ENCODE measurements around the gene NPPA.

The NPPA gene

DNA sequence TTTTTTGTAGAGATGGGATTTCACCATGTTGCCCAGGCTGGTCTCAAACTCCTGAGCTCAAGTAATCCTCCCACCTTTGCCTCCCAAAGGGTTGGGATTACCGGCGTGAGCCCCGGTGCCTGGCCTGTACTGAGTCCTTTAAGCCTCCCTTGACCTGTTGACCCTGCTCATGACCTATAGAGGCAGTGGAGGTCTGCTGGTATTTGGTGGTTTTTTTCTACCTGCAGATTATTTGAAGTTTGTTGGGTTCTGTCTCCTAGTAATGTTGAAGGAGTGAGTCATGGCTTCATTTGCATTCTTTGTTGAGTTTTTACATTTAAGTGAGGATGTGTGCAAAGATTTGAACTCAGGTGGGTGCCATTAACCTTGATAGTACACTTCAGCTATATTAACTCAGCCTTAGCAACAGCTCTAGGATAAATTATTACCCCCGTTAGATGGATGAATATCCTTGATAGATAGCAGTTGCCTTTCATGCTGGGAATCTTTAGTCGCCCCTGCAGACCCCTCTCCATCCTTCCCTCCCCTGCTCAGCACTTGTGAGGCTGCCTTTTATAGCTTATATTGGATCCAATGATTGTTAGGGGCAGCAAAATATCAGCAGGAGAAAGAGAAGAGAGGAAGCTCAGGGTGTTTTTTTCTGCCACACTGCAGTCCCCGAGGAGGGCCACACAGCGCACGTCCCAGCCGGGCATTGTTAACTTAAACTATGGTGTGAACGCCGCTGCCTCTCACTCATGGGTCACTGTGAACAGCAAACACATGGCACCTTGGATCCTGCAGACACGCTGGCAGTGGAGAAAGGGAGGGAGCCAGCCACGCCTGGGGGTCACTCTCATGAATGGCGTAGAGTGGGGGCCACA, 26.0 kb upstream of the NPPA start:
- no peak for DNase-seq

- DNase-seq: no peak
These were observed 25.0 kb upstream of the NPPA start for GRCh38 chr1:11872545-11872944.

GRCh38 chr1:11869650-11870207, 22.1 kb upstream of the NPPA start:
- DNase-seq: no peak

GRCh38 chr1:11869104-11869503, 21.5 kb upstream of the NPPA start:
- no peak for DNase-seq

DNA sequence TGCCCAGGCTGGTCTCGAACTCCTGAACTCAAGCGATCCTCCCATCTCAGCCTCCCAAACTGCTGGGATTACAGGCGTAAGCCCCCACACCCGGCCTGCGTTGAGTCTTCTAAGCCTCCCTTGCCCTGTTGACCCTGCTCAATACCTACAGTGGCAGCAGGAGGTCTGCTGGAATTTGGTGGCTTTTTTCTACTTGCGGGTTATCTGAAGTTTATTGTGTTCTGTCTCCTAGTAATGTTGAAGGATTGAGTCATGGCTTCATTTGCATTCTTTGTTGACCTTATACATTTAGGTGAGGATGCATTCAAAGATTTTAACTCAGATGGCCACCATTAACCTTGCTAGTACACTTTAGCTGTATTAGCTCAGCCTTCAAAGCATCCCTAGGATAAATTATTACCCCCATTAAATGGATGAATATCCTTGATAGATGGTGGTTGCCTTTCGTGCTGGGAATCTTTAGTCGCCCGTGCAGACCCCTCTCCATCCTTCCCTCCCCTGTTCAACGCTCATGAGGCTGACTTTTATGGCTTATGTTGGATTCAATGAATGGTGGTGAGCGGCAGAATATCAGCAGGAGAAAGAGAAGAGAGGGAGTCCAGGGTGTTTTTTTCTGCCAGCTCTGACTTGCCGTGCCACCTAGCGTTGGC, 20.9 kb upstream of the NPPA start:
- DNase-seq: no peak

- DNase-seq: no peak
These were observed 15.3 kb upstream of the NPPA start for GRCh38 chr1:11862890-11863289.

DNA sequence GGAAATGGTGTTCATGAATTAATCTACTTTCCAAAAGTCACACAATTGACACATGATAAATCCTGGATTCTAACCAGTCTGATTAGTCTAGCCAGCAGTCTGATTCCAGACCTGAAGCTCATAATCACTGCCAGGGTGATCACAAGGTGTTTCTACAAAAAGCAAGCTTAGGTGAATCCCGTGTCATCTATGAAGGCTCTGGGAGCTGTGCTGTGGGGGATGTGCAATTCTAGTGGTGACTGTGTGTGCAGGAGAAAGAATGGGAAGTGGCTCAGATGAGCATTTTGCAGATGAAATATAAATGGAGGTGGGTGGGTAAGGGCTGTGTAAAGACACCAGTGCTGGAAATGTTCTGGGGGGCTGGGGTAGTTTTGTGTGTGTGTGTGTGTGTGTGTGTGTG, 13.0 kb upstream of the NPPA start:
- no peak for DNase-seq

DNA sequence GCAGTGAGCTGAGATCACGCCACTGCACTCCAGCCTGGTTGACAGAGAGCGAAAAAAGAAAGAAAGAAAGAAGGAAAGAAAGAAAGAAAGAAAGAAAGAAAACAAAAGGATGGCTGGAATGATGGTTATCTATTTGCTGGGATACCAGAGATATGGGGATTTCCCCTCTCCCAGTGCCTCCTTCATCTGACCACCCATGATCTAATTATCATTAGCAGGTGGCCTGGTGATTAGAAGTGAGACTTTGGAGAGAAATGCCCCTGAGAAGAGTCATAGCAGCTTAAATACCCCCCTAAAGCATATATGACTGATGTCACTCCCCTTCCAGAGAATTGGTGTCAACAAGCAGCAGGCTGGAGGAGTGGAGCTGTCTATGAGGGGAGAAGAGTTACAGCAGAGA, 12.5 kb upstream of the NPPA start:
- DNase-seq: no peak

DNA sequence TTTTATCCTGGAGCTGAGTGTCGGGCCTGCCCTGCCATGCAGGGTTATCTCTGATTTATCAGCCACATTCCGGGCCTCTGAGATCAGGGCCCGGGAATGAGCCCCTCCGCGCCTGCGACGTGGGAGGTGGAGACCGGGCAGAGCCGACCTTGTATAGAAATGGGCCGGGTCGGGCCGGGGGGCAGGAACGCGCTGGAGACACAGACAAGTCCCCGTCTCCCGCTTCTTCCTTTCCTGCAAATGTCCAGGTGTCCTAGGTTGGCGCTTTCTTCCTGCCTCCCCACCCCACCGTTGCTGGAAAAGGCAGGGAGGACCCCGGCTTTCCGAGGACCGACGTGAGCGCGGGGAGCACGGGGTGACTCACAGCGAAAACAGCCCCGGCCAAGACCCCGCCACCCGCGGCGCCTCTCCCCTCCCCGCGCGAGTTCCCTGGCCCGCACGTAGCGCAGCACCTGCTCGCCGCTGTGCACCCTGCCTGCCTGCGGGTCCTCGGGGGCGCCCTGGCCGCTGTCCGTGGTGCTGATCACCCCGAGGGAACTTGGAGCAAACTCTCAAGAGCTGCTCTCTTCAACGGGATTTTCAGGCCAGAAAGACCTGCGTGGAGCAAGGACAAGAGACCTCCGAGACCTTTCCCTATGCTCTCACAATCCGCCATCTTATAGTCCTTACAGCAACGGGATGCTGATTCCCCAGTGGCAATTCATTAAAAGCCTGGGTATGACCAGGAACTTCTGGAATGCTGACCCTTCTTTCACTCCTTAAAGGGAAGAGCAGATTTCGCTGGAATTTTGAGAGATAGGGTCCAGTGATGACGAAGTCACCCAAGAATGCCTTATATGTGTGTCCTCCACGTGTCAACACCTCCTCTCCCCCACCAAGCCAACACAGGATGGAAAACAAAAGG, 11.6 kb upstream of the NPPA start:
- DNase-seq: peak; percentile 55

DNA sequence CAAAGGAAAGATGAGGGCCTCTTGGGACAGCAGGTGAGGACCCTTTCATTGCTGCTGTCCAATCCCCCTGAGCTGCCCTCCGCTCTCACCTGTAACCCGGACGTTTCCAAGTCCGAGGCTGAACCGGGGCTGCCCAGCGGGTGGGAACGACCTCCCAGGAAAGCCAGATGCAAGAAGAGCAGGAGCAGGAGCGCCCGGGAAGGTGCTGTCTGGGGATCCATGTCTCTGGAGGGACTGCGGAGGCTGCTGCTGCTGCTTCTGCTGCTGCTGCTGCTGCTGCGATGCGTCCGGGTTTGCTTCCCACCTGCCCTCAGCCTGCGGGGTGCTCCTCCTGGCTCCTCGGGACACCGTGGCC, 11.0 kb upstream of the NPPA start, which contains the start of gene NPPB:
Gene NPPB (minus strand): TSS at position 333 of the 355 bp plus-strand sequence. CDS start 112 bp downstream, at position 221.
- no peak for DNase-seq

DNA sequence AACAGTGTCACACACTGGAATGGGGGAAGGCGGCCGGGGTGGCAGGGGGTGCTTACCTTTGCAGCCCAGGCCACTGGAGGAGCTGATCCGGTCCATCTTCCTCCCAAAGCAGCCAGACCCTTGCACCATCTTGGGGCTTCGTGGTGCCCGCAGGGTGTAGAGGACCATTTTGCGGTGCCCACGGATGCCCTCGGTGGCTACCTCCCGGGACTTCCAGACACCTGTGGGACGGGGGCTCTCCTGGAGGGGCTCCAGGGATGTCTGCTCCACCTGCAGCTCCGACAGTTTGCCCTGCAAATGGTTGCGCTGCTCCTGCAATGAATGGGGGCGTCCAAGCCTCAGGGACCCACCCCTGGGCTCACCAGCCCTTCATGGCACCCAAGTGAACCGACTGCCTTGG, 10.6 kb upstream of the NPPA start:
- DNase-seq: no peak

- no peak for DNase-seq
These were observed 9.7 kb upstream of the NPPA start for GRCh38 chr1:11857164-11857851.

GRCh38 chr1:11856698-11857097, 9.1 kb upstream of the NPPA start:
- no peak for DNase-seq

GRCh38 chr1:11855430-11855829, 7.8 kb upstream of the NPPA start:
- no peak for DNase-seq

DNA sequence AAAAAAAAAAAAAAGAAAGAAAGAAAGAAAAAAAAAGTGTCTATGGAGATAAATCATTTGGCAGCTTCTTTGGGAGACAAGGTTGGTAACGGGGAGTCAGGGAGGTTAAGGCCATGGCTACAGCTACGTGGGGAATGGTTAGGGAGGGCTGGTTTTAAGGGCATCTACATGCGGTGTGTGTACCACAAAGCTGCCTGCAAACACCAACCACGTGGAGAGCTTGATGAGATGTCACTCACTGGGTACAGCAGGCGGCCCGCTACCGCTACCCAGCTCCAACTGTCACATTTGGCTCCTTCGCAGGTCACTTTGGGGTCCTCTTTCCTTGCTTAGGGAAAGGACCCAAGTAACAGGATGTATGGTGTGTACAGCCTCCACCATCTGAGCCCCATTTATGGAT, 6.9 kb upstream of the NPPA start:
- no peak for DNase-seq

DNA sequence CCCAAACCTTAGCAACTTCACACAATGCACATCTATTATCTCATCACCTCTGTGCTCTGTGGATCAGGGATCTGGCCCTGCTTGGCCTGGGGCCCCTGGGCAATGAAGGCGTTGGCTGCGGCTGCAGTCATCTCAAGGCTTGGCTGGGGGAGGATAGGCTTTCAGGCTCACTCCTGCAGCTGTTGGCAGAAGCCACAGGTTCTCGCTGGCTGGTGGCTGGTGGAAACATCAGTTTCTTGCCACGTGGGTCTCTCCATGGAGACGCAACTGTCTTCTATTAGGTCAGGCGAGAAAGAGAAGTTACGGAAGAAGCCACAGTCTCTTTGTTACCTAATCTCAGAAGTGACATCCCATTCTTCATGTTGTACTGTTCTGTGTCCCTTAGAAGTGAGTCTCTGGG, 3.6 kb upstream of the NPPA start:
- no peak for DNase-seq

DNA sequence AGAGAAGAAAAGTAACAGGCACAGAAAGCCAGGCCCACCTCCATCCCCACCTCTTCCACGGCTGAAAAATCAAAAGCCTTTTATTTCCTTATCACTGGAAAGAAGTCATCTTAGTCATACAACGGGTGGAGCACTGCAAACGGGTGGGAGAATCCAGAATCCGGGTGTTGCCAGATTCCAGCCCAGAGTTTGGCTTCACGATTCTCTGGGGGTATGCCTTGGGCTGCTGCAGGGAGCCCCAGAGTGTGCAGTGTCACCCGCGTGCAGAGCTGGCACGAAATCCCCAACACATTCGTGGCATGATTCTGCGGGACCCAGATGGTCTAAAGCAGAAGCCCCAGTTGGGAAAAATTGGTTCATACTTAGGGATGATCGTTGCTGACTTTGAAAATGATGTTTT, 2.6 kb upstream of the NPPA start:
- no peak for DNase-seq

DNA sequence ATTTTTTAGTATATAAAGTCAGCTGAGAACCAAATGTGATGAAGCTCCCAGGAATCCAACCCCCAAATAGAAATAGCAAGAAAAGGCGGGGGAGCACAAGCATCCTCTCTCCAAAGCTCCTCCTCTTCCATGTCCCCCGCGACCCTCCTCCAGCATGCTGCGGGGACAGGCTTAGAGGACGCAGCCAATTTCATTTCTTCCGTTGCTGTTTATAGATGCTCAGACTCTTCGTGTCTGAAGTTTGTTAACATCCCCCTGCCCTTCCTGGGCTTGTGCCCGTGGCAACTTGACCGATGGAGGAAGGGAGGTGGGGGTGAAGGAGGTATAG, 754 bp upstream of the NPPA start:
- DNase-seq: no peak

DNA sequence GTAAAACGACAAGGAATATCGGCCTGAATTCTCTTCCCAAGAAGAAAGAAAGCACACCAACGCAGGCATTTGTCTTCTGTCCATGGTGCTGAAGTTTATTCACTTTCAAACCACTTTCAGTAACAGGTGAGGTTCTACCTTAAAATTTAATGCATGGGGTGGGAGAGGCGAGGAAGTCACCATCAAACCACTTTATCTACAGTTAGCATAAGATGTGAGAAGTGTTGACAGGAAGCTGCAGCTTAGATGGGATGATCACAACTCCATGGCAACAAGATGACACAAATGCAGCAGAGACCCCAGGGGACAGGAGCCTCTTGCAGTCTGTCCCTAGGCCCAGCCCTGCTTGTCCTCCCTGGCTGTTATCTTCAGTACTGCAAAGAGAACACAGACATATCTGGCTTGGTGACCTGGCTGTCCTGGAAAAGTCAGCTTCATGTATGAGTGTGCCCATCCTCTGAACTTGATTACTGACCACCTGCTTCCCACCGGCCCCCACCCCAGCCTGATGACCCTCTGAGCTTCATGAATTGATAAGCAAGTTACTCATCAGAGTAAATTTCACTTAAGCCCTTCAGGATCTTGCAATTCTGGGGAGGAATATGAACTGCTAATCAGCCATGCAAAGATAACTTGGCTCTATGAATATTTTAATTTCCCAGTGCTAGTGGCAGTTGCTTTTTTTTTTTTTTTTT, 1.8 kb downstream of the NPPA start:
- DNase-seq: peak; percentile 16

DNA sequence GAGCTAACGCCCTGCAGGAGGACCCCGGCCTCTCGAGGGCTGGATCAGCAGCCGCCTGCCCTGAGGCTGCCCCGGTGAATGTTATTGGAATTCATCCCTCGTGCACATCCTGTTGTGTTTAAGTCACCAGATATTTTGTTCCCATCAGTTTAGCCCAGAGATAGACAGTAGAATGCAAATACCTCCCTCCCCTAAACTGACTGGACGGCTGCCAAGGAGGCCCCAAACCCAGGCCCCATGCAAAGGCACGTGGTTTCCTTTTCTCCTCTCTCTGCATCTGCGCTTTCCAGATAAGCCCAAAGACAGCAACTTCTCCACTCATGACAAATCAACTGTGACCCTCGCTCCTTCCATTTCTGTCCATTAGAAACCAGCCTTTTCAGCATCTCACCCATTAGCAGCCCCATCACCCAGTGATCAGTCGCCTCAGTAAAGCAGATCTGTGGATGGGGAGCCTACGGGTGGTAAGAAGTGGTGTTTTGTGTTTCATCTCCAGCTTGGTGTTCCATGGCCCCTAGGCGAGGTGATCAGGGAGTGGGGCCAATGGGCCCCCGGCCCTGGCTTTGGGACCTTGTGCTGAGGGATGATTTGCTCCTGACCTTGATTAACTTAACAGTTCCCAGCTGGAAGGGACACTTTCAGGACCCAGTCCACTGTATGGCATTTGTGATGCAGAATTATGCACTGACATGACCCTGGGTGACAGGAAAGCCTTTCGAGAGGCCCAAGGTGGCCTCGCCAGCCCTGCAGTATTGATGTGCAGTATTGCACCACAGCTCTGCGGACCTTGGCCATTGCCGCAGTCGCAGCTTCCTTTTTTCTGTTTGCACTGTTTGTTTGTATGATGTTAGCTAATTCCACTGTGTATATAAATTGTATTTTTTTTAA, 5.2 kb downstream of the NPPA start:
- peak; percentile 17 for DNase-seq

Measured in fibroblast of skin of right quadriceps (primary cell).